Astrocyte (in vitro differentiated cells and primary cell): Measurements from ENCODE around the gene TBC1D9B.

Experiments used
- EZH2 ChIP-seq: IDR thresholded peaks from 2 replicates; pipeline ENCODE4 v1.6.1; 2012; ENCODE audit warnings: mild to moderate bottlenecking, low read length, inconsistent platforms; ENCODE audit not compliant: insufficient read depth
- TF ChIP-seq, protein P1 (sequence below): IDR thresholded peaks from 2 replicates; pipeline ENCODE4 v1.5.1; 2011; ENCODE audit warnings: low read depth, mild to moderate bottlenecking, inconsistent platforms, low read length, moderate library complexity; ENCODE audit not compliant: insufficient read depth

DNA sequence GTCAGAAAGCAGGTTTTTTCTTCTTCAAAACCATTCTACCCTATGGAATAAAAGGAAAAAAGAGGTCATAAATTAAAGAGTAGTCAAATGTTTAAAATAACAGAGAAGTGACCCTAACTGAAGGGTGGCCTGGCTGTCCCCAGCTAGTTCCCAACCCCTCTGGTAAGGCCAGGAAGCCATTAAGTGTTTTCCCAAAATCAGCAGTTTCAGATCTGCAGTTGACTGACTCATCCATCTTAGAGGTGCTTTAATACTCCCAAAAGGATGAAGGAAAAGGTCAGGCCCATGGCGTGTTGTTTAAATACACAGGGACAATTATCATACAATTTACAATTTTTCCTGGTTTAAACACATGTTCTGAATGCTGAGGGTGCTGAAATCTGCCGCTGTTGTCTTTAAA, 47.9 kb upstream of the TBC1D9B start:
- TF ChIP-seq, protein P1, sequence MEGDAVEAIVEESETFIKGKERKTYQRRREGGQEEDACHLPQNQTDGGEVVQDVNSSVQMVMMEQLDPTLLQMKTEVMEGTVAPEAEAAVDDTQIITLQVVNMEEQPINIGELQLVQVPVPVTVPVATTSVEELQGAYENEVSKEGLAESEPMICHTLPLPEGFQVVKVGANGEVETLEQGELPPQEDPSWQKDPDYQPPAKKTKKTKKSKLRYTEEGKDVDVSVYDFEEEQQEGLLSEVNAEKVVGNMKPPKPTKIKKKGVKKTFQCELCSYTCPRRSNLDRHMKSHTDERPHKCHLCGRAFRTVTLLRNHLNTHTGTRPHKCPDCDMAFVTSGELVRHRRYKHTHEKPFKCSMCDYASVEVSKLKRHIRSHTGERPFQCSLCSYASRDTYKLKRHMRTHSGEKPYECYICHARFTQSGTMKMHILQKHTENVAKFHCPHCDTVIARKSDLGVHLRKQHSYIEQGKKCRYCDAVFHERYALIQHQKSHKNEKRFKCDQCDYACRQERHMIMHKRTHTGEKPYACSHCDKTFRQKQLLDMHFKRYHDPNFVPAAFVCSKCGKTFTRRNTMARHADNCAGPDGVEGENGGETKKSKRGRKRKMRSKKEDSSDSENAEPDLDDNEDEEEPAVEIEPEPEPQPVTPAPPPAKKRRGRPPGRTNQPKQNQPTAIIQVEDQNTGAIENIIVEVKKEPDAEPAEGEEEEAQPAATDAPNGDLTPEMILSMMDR, result no peak
- TF ChIP-seq EZH2, result no peak
